ENCODE measurements around the gene ADGRV1.
"Not testable (repeated sequence)": the region's sequence is repeated elsewhere in the genome, so short reads cannot be mapped to it uniquely, and the experiment has no call there.

The ADGRV1 gene

GRCh38 chr5:91049112-91049511 lies 490.5 kb downstream of the ADGRV1 start:
- in situ Hi-C loops (cut with HindIII; ENCODE audit: low sequenced_read_pairs): no loop called here
- DNase-seq (ENCODE audit: low read depth): no peak
- no peak overlapping the region for H3K4me3 ChIP-seq (ENCODE audit: low read depth, low read length)
- TF ChIP-seq CTCF (IDR thresholded peaks at IDR 0.05; ENCODE audit: low read depth, low read length, missing control alignments): no peak

- no peak for DNase-seq (ENCODE audit: low read depth)
- in situ Hi-C loops (cut with HindIII; ENCODE audit: low sequenced_read_pairs): no loop called here
- no peak overlapping the region for H3K4me3 ChIP-seq (ENCODE audit: low read depth, low read length)
- no peak for TF ChIP-seq CTCF (IDR thresholded peaks at IDR 0.05; ENCODE audit: low read depth, low read length, missing control alignments)
Measured at GRCh38 chr5:91049800-91050199, 491.2 kb downstream of the ADGRV1 start.

GRCh38 chr5:91052411-91052810 lies 493.8 kb downstream of the ADGRV1 start:
- DNase-seq (ENCODE audit: low read depth); in situ Hi-C loops (cut with HindIII; ENCODE audit: low sequenced_read_pairs); H3K4me3 ChIP-seq (ENCODE audit: low read depth, low read length): not testable (repeated sequence)

GRCh38 chr5:91052977-91053740 lies 494.6 kb downstream of the ADGRV1 start:
- H3K4me3 ChIP-seq (ENCODE audit: low read depth, low read length): no peak overlapping the region
- in situ Hi-C loops (cut with HindIII; ENCODE audit: low sequenced_read_pairs): no loop called here
- no peak for TF ChIP-seq CTCF (IDR thresholded peaks at IDR 0.05; ENCODE audit: low read depth, low read length, missing control alignments)
- no peak for DNase-seq (ENCODE audit: low read depth)

- DNase-seq (ENCODE audit: low read depth): no peak
- H3K4me3 ChIP-seq (ENCODE audit: low read depth, low read length): no peak overlapping the region
- TF ChIP-seq CTCF (IDR thresholded peaks at IDR 0.05; ENCODE audit: low read depth, low read length, missing control alignments): no peak
- in situ Hi-C loops (cut with HindIII; ENCODE audit: low sequenced_read_pairs): no loop called here
Measured at GRCh38 chr5:91053741-91054025, 495.1 kb downstream of the ADGRV1 start.

- DNase-seq (ENCODE audit: low read depth): no peak
- no peak for TF ChIP-seq CTCF (IDR thresholded peaks at IDR 0.05; ENCODE audit: low read depth, low read length, missing control alignments)
- no peak overlapping the region for H3K4me3 ChIP-seq (ENCODE audit: low read depth, low read length)
- in situ Hi-C loops (cut with HindIII; ENCODE audit: low sequenced_read_pairs): no loop called here
Measured at GRCh38 chr5:91058155-91058554, 499.6 kb downstream of the ADGRV1 start.

- TF ChIP-seq CTCF (IDR thresholded peaks at IDR 0.05; ENCODE audit: low read depth, low read length, missing control alignments): no peak
- DNase-seq (ENCODE audit: low read depth): no peak
- in situ Hi-C loops (cut with HindIII; ENCODE audit: low sequenced_read_pairs): no loop called here
- no peak overlapping the region for H3K4me3 ChIP-seq (ENCODE audit: low read depth, low read length)
Measured at GRCh38 chr5:91058575-91058974, 500.0 kb downstream of the ADGRV1 start.

All from astrocyte of the cerebellum (primary cell).